Measurements from ENCODE around the gene PCNX2.

GRCh38 chr1:232950197-232951176, 345.0 kb downstream of the PCNX2 start, which contains the start of gene NTPCR:
- TF ChIP-seq CTCF (IDR thresholded peaks at IDR 0.05), result peak in 7 of 12 donors; percentile 5 to 42 (median 28)
- TF ChIP-seq POLR2A (IDR thresholded peaks at IDR 0.05), result peak in 1 of 2 donors; percentile 65

Data from heart left ventricle (tissue), 13 donors.